WTC11 (cell line): Measurements from ENCODE around the gene CDC14C. TPM values are rescaled to one million over a fixed set of nuclear protein-coding genes. Genes with fewer than 3 reads are reported as not detected.

Experiments used
- ATAC-seq: fragments of 200-7000 bp; cut with Tn5 transposase; 2 replicates; pipeline ENCODE4 v1.10.0; 2021; ENCODE audit warnings: mild to moderate bottlenecking, moderate library complexity
- CTCF ChIA-PET: fragments of 300-600 bp; sonication (Branson Sonifier 250); formaldehyde crosslinking; loops from one replicate; lab custom pipeline; 2021; ENCODE audit warnings: antibody characterized with exemption; lab: Charles Lee
- POLR2A ChIA-PET: fragments of 350-600 bp; sonication (Branson Sonifier 250); formaldehyde crosslinking; loops from one replicate; lab custom pipeline; 2021; ENCODE audit warnings: antibody characterized with exemption; lab: Charles Lee
- DNase-seq: peaks from one replicate; pipeline ENCODE4 v3.0.0; 2021; ENCODE audit warnings: low spot score
- H3K27ac Mint-ChIP-seq: 2 replicates; pipeline ENCODE4 v1.8.0; 2021; ENCODE audit warnings: mixed read lengths
- H3K27me3 Mint-ChIP-seq: 2 replicates; pipeline ENCODE4 v1.8.0; 2021; ENCODE audit warnings: low read depth, mild to moderate bottlenecking, moderate library complexity, mixed read lengths
- H3K36me3 Mint-ChIP-seq: 2 replicates; pipeline ENCODE4 v1.8.0; 2021; ENCODE audit warnings: mixed read lengths
- H3K4me1 Mint-ChIP-seq: 2 replicates; pipeline ENCODE4 v1.8.0; 2022; ENCODE audit warnings: mixed read lengths
- H3K4me3 Mint-ChIP-seq: 2 replicates; pipeline ENCODE4 v1.8.0; 2021; ENCODE audit warnings: mild to moderate bottlenecking, moderate library complexity, mixed read lengths
- H3K9me3 Mint-ChIP-seq: 2 replicates; pipeline ENCODE4 v1.8.0; 2021; ENCODE audit warnings: mixed read lengths
- E2F1 ChIP-seq: sonication (generic); formaldehyde crosslinking; IDR thresholded peaks from 2 replicates; pipeline ENCODE4 v1.8.0; 2022; ENCODE audit warnings: mild to moderate bottlenecking, missing genetic modification reagents
- E2F4 ChIP-seq: sonication (generic); formaldehyde crosslinking; IDR thresholded peaks from 2 replicates; pipeline ENCODE4 v1.8.1; 2022; ENCODE audit warnings: low read depth, mild to moderate bottlenecking, moderate library complexity, missing genetic modification reagents, borderline replicate concordance
- ELF4 ChIP-seq: sonication (generic); formaldehyde crosslinking; IDR thresholded peaks from 2 replicates; pipeline ENCODE4 v1.8.1; 2022; ENCODE audit warnings: low read depth, mild to moderate bottlenecking, moderate library complexity, missing genetic modification reagents
- FOXJ3 ChIP-seq: sonication (generic); formaldehyde crosslinking; IDR thresholded peaks from 2 replicates; pipeline ENCODE4 v1.9.0; 2021; ENCODE audit warnings: missing genetic modification reagents, mild to moderate bottlenecking, borderline replicate concordance
- HMGXB4 ChIP-seq: sonication (generic); formaldehyde crosslinking; IDR thresholded peaks from 2 replicates; pipeline ENCODE4 v1.8.1; 2023; ENCODE audit warnings: mild to moderate bottlenecking, moderate library complexity, missing genetic modification reagents
- MXD4 ChIP-seq: fragments of 250-450 bp; sonication (Bioruptor Pico); IDR thresholded peaks from 2 replicates; pipeline ENCODE4 v1.8.0; 2021; ENCODE audit warnings: mild to moderate bottlenecking, moderate library complexity, borderline replicate concordance
- NFATC4 ChIP-seq: fragments of 250-450 bp; sonication (Bioruptor Pico); IDR thresholded peaks from 2 replicates; pipeline ENCODE4 v1.9.0; 2021; ENCODE audit warnings: mild to moderate bottlenecking
- OVOL2 ChIP-seq: fragments of 250-450 bp; sonication (Bioruptor Pico); IDR thresholded peaks from 2 replicates; pipeline ENCODE4 v1.9.0; 2021; ENCODE audit warnings: mild to moderate bottlenecking, borderline replicate concordance
- PRDM15 ChIP-seq: sonication (generic); formaldehyde crosslinking; IDR thresholded peaks from 2 replicates; pipeline ENCODE4 v1.8.0; 2022; ENCODE audit warnings: missing genetic modification reagents
- TEAD1 ChIP-seq: sonication (generic); formaldehyde crosslinking; IDR thresholded peaks from 2 replicates; pipeline ENCODE4 v1.8.0; 2022; ENCODE audit warnings: mild to moderate bottlenecking, missing genetic modification reagents
- total RNA-seq: library from RNA; stranded (reverse); gene quantifications from 3 replicates; pipeline ENCODE4 v1.2.3, GENCODE V29; 2021
- TF ChIP-seq, protein P1 (sequence below): sonication (generic); formaldehyde crosslinking; IDR thresholded peaks from 2 replicates; pipeline ENCODE4 v1.8.1; 2022; ENCODE audit warnings: missing genetic modification reagents, borderline replicate concordance
- TF ChIP-seq, protein P2 (sequence below): sonication (generic); formaldehyde crosslinking; IDR thresholded peaks from 2 replicates; pipeline ENCODE4 v1.8.0; 2023; ENCODE audit warnings: missing genetic modification reagents
- TF ChIP-seq, protein P3 (sequence below): fragments of 250-450 bp; sonication (Bioruptor Pico); IDR thresholded peaks from 2 replicates; pipeline ENCODE4 v2.1.2; 2022; ENCODE audit warnings: mild to moderate bottlenecking, moderate library complexity
- TF ChIP-seq, protein P4 (sequence below): sonication (generic); formaldehyde crosslinking; IDR thresholded peaks from 2 replicates; pipeline ENCODE4 v1.8.1; 2023; ENCODE audit warnings: mild to moderate bottlenecking, missing genetic modification reagents, moderate library complexity

The CDC14C gene
- total RNA-seq, 1 experiment from 2014 or later = 0.07 TPM

DNA sequence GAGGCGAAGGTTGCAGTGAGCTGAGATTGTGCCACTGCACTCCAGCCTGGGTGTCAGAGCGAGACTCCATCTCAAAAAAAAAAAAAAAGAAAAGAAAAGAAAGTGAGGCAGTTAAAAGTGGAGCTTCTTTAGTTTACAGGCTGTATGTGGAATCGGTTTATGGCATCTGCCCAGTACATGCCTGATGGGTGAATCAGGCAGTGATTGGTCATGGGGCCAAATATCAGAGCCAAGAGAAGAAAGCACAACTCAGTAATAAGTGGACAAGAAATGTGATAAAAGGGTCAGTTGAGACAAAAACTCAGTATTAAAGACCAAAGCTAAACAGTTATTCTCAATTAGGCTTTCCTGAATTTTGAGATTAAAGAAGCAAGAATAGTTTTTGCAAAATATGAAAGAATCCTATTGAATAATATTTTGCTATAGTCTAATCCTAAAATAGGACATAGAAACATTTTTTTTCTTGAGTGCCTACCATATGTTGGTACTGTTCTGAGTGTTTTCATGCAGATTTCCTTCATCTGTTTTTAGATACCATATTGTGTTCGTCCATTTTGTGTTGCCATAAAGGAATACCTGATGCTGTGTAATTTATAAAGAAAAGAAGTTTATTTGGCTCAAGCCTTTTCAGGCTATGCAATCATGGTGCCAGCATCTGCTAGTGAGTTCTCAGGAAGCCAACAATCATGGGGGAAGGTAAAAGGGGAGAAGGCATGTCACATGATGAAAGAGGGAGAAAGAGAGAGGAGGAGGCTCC lies 14.4 kb downstream of the CDC14C start:
- no peaks in the 10 kb centered on the region for H3K9me3 Mint-ChIP-seq
- no peaks in the 10 kb centered on the region for H3K36me3 Mint-ChIP-seq
- CTCF ChIA-PET = no interaction called here
- H3K4me1 Mint-ChIP-seq = peaks cover 14% of the 10 kb centered on the region
- no peak overlapping the region for H3K4me3 Mint-ChIP-seq
- H3K27ac Mint-ChIP-seq = no peak overlapping the region
- no peak for DNase-seq
- no peak for ATAC-seq
- no peak for TF ChIP-seq FOXJ3 (CRISPR knock-in tag)
- no peaks in the 10 kb centered on the region for H3K27me3 Mint-ChIP-seq
- POLR2A ChIA-PET = no interaction called here

DNA sequence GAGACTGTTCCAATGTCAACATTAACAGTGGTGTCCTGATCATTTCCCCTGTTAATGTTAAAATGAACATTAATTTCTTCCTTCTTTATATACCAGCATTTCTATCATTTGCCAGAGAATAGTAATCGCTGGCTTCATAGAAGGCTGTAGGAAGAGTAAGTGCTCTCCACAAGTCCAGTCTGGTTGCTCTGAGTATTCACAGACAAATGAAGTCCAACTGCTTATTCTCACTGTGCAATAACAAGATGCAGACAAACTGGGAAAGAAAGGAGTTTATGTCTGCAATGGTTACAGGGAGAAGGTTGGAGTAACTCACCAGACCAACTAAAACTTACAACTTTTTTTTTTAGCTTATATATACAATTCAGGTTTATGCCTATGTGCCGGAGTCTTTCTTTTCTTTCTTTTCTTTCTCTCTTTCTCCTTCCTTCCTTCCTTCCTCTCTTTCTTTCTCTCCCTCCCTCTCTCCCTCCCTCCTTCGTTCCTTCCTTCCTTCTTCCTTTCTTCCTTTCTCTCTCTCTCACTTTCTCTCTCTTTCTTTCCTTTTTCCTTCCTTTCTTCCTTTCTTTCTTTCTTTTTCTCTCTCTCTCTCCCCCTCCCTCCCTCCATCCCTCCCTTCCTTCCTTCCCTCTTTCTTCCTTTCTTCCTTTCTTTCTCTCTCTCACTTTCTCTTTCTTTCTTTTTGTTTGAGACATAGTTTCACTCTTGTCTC lies 19.1 kb downstream of the CDC14C start:
- Mint-ChIP-seq H3K4me3 (no peak overlapping the region), H3K27ac (no peak overlapping the region), H3K9me3 (peaks cover 38% of the 10 kb centered on the region), H3K27me3 (peaks cover 2% of the 10 kb centered on the region; the same call in 1 of the 2 replicates), H3K4me1 (peaks cover 14% of the 10 kb centered on the region), H3K36me3 (peaks cover 31% of the 10 kb centered on the region)
- ATAC-seq = no peak
- CTCF ChIA-PET = no interaction called here
- no peak for DNase-seq
- TF ChIP-seq NFATC4 = no peak
- TF ChIP-seq, protein P1, sequence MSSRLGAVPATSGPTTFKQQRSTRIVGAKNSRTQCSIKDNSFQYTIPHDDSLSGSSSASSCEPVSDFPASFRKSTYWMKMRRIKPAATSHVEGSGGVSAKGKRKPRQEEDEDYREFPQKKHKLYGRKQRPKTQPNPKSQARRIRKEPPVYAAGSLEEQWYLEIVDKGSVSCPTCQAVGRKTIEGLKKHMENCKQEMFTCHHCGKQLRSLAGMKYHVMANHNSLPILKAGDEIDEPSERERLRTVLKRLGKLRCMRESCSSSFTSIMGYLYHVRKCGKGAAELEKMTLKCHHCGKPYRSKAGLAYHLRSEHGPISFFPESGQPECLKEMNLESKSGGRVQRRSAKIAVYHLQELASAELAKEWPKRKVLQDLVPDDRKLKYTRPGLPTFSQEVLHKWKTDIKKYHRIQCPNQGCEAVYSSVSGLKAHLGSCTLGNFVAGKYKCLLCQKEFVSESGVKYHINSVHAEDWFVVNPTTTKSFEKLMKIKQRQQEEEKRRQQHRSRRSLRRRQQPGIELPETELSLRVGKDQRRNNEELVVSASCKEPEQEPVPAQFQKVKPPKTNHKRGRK = peak; percentile 72; the same call in 1 of the 2 replicates
- POLR2A ChIA-PET = no interaction called here

GRCh38 chr7:48955916-48956315 lies 31.6 kb downstream of the CDC14C start:
- Mint-ChIP-seq H3K9me3 (peaks cover 13% of the 10 kb centered on the region), H3K4me1 (no peaks in the 10 kb centered on the region), H3K27ac (no peak overlapping the region), H3K27me3 (no peaks in the 10 kb centered on the region), H3K4me3 (no peak overlapping the region), H3K36me3 (peaks cover 7% of the 10 kb centered on the region)
- CTCF ChIA-PET = no interaction called here
- DNase-seq (no peak), ATAC-seq (no peak)
- TF ChIP-seq E2F4 (no peak), MXD4 (CRISPR knock-in tag) (no peak), PRDM15 (CRISPR knock-in tag) (no peak), OVOL2 (CRISPR knock-in tag) (no peak), HMGXB4 (CRISPR knock-in tag) (no peak), TEAD1 (no peak), E2F1 (CRISPR knock-in tag) (no peak), ELF4 (CRISPR knock-in tag) (no peak)
- TF ChIP-seq, protein P2, sequence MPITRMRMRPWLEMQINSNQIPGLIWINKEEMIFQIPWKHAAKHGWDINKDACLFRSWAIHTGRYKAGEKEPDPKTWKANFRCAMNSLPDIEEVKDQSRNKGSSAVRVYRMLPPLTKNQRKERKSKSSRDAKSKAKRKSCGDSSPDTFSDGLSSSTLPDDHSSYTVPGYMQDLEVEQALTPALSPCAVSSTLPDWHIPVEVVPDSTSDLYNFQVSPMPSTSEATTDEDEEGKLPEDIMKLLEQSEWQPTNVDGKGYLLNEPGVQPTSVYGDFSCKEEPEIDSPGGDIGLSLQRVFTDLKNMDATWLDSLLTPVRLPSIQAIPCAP (CRISPR knock-in tag) = no peak
- TF ChIP-seq, protein P3, sequence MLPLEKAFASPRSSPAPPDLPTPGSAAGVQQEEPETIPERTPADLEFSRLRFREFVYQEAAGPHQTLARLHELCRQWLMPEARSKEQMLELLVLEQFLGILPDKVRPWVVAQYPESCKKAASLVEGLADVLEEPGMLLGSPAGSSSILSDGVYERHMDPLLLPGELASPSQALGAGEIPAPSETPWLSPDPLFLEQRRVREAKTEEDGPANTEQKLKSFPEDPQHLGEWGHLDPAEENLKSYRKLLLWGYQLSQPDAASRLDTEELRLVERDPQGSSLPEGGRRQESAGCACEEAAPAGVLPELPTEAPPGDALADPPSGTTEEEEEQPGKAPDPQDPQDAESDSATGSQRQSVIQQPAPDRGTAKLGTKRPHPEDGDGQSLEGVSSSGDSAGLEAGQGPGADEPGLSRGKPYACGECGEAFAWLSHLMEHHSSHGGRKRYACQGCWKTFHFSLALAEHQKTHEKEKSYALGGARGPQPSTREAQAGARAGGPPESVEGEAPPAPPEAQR (CRISPR knock-in tag) = no peak
- TF ChIP-seq, protein P4, sequence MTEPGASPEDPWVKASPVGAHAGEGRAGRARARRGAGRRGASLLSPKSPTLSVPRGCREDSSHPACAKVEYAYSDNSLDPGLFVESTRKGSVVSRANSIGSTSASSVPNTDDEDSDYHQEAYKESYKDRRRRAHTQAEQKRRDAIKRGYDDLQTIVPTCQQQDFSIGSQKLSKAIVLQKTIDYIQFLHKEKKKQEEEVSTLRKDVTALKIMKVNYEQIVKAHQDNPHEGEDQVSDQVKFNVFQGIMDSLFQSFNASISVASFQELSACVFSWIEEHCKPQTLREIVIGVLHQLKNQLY = no peak
- POLR2A ChIA-PET = no interaction called here
